Measurements from ENCODE around the gene MED27.
"Not testable (repeated sequence)": the region's sequence is repeated elsewhere in the genome, so short reads cannot be mapped to it uniquely, and the experiment has no call there.

The MED27 gene

DNA sequence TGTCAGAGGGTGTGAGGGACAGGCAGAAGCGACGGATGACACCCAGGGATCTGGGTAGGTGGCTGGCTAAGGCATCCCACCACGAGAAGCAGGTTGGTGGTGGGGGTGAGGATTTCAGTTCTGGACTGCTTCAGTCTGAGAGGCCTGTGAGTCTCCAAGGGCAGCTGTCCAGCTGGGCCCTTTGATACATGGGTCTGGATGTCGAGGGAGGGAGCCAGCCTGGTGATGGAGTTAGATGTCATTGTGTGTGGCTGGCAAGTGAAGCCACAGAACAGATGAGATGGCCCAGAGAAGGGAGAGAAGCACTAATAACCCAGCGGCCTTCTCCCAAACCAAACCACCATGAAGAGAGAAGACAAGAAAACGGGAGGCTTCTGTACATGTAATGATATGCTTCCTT is 11.1 kb downstream of the MED27 start:
- TF ChIP-seq, protein P1, sequence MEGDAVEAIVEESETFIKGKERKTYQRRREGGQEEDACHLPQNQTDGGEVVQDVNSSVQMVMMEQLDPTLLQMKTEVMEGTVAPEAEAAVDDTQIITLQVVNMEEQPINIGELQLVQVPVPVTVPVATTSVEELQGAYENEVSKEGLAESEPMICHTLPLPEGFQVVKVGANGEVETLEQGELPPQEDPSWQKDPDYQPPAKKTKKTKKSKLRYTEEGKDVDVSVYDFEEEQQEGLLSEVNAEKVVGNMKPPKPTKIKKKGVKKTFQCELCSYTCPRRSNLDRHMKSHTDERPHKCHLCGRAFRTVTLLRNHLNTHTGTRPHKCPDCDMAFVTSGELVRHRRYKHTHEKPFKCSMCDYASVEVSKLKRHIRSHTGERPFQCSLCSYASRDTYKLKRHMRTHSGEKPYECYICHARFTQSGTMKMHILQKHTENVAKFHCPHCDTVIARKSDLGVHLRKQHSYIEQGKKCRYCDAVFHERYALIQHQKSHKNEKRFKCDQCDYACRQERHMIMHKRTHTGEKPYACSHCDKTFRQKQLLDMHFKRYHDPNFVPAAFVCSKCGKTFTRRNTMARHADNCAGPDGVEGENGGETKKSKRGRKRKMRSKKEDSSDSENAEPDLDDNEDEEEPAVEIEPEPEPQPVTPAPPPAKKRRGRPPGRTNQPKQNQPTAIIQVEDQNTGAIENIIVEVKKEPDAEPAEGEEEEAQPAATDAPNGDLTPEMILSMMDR (IDR thresholded peaks at IDR 0.05; ENCODE audit: low read depth, low read length), result no peak
- H3K4me3 ChIP-seq (replicated peaks in 1 of 2; ENCODE audit: low read depth in 2 of 2, low read length in 2 of 2), result no peak overlapping the region
- no peak for DNase-seq (ENCODE audit: low read depth in 2 of 2)

DNA sequence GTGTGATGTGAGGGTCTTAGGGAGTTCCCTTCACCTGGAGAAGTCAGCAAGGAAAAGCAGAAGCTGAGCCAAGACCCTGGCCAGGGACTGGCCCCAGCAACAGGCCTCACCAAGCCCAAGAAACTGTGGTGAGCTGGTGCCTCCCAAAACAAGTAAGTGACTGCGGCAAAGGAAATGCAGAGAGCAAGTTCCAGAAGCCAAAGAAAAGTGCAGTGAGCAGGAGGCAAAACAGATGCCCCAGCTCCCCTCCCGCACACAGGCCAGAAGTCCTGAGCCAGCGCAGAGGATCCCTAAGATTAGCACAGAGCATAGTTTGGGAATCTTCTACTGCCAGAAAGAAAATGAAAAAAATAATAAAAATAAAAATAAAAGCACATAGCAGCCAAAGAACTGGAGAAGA is 13.2 kb downstream of the MED27 start:
- no peak overlapping the region for H3K4me3 ChIP-seq (replicated peaks in 1 of 2; ENCODE audit: low read depth in 2 of 2, low read length in 2 of 2)
- DNase-seq (ENCODE audit: low read depth in 2 of 2), result no peak
- TF ChIP-seq, protein P1 (IDR thresholded peaks at IDR 0.05; ENCODE audit: low read depth, low read length), result no peak

DNA sequence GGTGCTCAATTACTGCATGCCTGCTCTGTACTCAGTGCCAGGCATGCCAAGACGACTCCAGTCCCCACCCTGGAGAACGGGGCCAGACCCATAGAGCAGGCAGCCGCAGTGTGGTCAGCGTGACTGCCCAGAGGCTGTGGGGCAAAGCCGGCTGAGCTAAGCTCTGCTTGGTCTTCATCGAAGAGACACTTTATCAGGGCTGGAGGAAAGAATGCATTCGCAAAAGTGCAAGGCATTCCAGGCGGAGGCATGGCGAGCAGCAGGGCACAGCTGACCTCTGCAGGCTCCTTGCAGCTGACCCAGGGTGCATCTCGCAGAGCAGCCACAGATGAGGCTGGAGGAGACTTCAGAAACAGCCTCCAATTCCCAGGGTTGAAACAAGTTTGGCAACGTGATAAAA is 13.6 kb downstream of the MED27 start:
- no peak for DNase-seq (ENCODE audit: low read depth in 2 of 2)

DNA sequence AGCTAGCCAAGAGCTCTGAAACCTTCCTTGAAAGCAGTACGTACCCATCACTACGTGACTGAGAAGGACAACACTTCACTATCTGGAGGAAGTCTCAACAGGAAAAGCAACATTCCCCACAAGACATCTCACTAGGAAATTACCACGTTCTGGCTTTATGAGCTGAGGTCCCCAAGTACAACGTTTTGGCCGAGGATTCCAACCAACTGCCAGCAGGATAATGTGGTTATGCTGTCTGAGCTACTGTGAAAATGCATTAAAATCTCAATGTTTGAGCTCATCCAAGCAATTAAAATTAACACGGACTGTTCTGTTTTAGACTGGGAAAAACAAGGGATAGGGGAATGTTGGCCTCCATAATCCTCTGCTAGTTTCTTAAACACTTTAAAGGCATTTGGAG is 16.4 kb downstream of the MED27 start:
- TF ChIP-seq, protein P1 (IDR thresholded peaks at IDR 0.05; ENCODE audit: low read depth, low read length), result no peak
- DNase-seq (ENCODE audit: low read depth in 2 of 2), result no peak
- no peak overlapping the region for H3K4me3 ChIP-seq (replicated peaks in 1 of 2; ENCODE audit: low read depth in 2 of 2, low read length in 2 of 2)

More for the DNA sequence above, 13.6 kb downstream of the MED27 start:
- TF ChIP-seq, protein P1 (IDR thresholded peaks at IDR 0.05; ENCODE audit: low read depth, low read length), result no peak
- no peak overlapping the region for H3K4me3 ChIP-seq (replicated peaks in 1 of 2; ENCODE audit: low read depth in 2 of 2, low read length in 2 of 2)

DNA sequence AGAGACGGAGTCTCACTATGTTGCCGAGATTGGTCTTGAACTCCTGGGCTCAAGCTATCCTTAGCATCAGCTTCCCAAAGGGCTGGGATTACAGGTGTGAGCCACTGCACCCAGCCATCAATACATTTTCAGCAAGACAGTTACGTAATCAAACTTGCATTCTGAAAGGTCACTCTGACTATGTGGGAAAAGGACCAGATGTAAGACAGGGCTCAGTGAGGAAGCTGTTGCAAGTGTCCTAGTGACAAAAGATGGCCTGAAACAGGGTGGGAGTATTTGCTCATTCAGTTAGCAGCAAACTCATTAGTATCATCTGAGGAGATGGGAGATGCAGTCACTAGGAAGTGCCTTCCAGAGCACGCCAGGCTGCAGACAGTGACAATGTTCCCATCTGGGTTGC is 16.9 kb downstream of the MED27 start:
- H3K4me3 ChIP-seq (replicated peaks in 1 of 2; ENCODE audit: low read depth in 2 of 2, low read length in 2 of 2), result no peak overlapping the region
- DNase-seq (ENCODE audit: low read depth in 2 of 2), result no peak
- TF ChIP-seq, protein P1 (IDR thresholded peaks at IDR 0.05; ENCODE audit: low read depth, low read length), result no peak

DNA sequence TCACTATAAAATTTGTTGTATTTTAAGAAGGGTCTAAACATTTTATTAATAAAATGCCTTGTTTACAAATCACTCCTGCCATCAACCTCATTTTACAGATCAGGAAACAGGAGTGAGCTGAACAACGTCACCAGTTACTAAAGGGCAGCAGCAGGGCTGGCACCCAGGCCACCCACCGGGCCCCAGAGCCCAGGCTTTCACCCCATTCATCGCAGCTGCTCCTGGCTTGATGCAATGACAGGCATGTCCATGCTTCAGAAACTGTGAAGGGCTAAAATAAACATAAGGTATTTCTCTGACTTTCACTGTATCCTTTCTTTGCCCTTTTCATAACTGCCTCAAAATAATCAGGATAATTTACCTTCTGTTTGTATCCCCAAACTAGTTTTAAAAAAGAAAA is 18.1 kb downstream of the MED27 start:
- TF ChIP-seq, protein P1 (IDR thresholded peaks at IDR 0.05; ENCODE audit: low read depth, low read length), result no peak
- no peak for DNase-seq (ENCODE audit: low read depth in 2 of 2)
- no peak overlapping the region for H3K4me3 ChIP-seq (replicated peaks in 1 of 2; ENCODE audit: low read depth in 2 of 2, low read length in 2 of 2)

DNA sequence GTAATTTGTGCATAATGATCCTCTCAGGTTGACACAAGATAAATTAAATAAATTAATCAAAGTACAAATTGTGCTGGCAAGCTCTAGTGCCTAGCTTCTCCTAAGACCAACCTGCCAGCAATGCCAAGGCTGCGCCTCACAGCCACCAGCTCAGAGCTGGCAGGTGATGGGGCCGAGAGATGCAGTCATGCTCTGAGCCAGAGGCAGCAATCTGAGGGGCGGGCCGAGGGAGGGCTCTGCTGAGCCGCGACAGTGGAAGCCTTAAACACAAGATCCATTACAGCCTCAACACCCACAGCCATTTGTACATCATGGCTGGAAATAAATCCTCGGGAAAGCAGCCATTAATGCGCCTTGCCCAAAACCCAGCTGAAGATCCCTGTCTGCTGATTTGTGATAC is 20.3 kb downstream of the MED27 start:
- no peak for DNase-seq (ENCODE audit: low read depth in 2 of 2)
- no peak overlapping the region for H3K4me3 ChIP-seq (replicated peaks in 1 of 2; ENCODE audit: low read depth in 2 of 2, low read length in 2 of 2)
- TF ChIP-seq, protein P1 (IDR thresholded peaks at IDR 0.05; ENCODE audit: low read depth, low read length), result no peak

DNA sequence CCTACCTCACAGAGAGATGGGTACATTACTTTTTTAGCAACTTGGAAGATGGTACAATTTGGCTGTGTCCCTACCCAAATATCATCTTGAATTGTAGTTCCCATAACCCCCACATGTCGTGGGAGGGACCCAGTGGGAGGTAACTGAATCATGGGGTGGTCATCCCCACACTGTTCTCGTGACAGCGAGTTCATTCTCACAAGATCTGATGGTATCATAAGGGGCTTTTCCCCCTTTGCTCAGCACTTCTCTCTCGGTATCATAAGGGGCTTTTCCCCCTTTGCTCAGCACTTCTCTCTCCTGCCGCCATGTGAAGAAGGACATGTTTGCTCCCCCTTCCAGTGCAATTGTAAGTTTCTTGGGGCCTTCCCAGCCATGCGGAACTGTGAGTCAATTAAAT is 21.4 kb downstream of the MED27 start:
- not testable (repeated sequence) for DNase-seq (ENCODE audit: low read depth in 2 of 2); H3K4me3 ChIP-seq (replicated peaks in 1 of 2; ENCODE audit: low read depth in 2 of 2, low read length in 2 of 2)
